GM23338 (cell line): ENCODE data around the gene APOL2. TPM values are rescaled to one million over a fixed set of nuclear protein-coding genes. Genes with fewer than 3 reads are reported as not detected.

Experiments
- ATAC-seq: fragments of 200-7000 bp; cut with Tn5 transposase; 3 replicates; pipeline ENCODE4 v1.9.1; 2020
- DNase-seq: peaks from one replicate; pipeline ENCODE4 v3.0.0-alpha.2; 2015; ENCODE audit warnings: low spot score
- H2AFZ ChIP-seq: fragments of 200-600 bp; sonication (generic); 2 replicates; pipeline ENCODE4 v1.8.0; 2016; ENCODE audit warnings: antibody characterized with exemption, mild to moderate bottlenecking, moderate library complexity
- H3F3A ChIP-seq: fragments of 200-600 bp; sonication (generic); replicated peaks from 2 replicates; pipeline ENCODE4 v1.8.0; 2017; ENCODE audit warnings: antibody characterized with exemption, mixed run types, low read depth
- H3K27ac ChIP-seq: fragments of 200-600 bp; sonication (generic); 2 replicates; pipeline ENCODE4 v1.6.1; 2016; ENCODE audit warnings: low read depth
- H3K27me3 ChIP-seq: fragments of 200-600 bp; sonication (generic); 2 replicates; pipeline ENCODE4 v1.8.0; 2016; ENCODE audit warnings: mild to moderate bottlenecking, mixed run types, moderate library complexity; ENCODE audit not compliant: insufficient read depth
- H3K36me3 ChIP-seq: fragments of 200-600 bp; sonication (generic); 2 replicates; pipeline ENCODE4 v1.8.0; 2016; ENCODE audit warnings: mild to moderate bottlenecking; ENCODE audit not compliant: insufficient read depth
- H3K4me1 ChIP-seq: fragments of 200-600 bp; sonication (generic); 2 replicates; pipeline ENCODE4 v1.8.0; 2016; ENCODE audit warnings: mild to moderate bottlenecking, moderate library complexity; ENCODE audit not compliant: insufficient read depth
- H3K4me2 ChIP-seq: fragments of 200-600 bp; sonication (generic); 2 replicates; pipeline ENCODE4 v1.7.1; 2017; ENCODE audit warnings: mixed run types
- H3K4me3 ChIP-seq: fragments of 200-600 bp; sonication (generic); 2 replicates; pipeline ENCODE4 v1.6.1; 2016; ENCODE audit warnings: mixed run types
- H3K79me2 ChIP-seq: fragments of 200-600 bp; sonication (generic); replicated peaks from 2 replicates; pipeline ENCODE4 v1.8.0; 2017; ENCODE audit warnings: mild to moderate bottlenecking; ENCODE audit not compliant: insufficient read depth
- H3K9me2 ChIP-seq: fragments of 200-600 bp; sonication (generic); 2 replicates; pipeline ENCODE4 v1.8.0; 2017; ENCODE audit not compliant: insufficient read depth
- H4K20me1 ChIP-seq: fragments of 200-600 bp; sonication (generic); replicated peaks from 2 replicates; pipeline ENCODE4 v1.8.0; 2017; ENCODE audit warnings: mild to moderate bottlenecking; ENCODE audit not compliant: insufficient read depth
- H3K27ac Mint-ChIP-seq: 2 replicates; pipeline ENCODE4 v1.8.0; 2020; ENCODE audit warnings: inconsistent platforms, mild to moderate bottlenecking, moderate library complexity, mixed read lengths
- H3K27me3 Mint-ChIP-seq: 3 replicates; pipeline ENCODE4 v1.8.0; 2022; ENCODE audit warnings: low read depth, mild to moderate bottlenecking, moderate library complexity, mixed read lengths, inconsistent platforms; ENCODE audit not compliant: insufficient read depth, poor library complexity
- H3K36me3 Mint-ChIP-seq: 3 replicates; pipeline ENCODE4 v1.8.0; 2021; ENCODE audit warnings: low read depth, mild to moderate bottlenecking, inconsistent platforms, moderate library complexity, mixed read lengths
- H3K4me1 Mint-ChIP-seq: 3 replicates; pipeline ENCODE4 v1.8.0; 2020; ENCODE audit warnings: mild to moderate bottlenecking, inconsistent platforms, mixed read lengths
- H3K4me3 Mint-ChIP-seq: 3 replicates; pipeline ENCODE4 v1.8.0; 2021; ENCODE audit warnings: moderate library complexity, mild to moderate bottlenecking, inconsistent platforms, mixed read lengths
- H3K9me3 Mint-ChIP-seq: 3 replicates; pipeline ENCODE4 v1.8.0; 2020; ENCODE audit warnings: moderate library complexity, mild to moderate bottlenecking, inconsistent platforms, mixed read lengths
- EZH2phosphoT487 ChIP-seq: fragments of 200-600 bp; sonication (generic); IDR thresholded peaks from one replicate; pipeline ENCODE4 v1.8.1; 2018; ENCODE audit warnings: antibody characterized with exemption; ENCODE audit not compliant: unreplicated experiment
- POLR2AphosphoS5 ChIP-seq: IDR thresholded peaks from 2 replicates; pipeline ENCODE4 v1.6.1; 2016; ENCODE audit warnings: antibody characterized with exemption, low read depth
- STAT1 ChIP-seq: IDR thresholded peaks from one replicate; pipeline ENCODE4 v1.6.1; 2016; ENCODE audit warnings: antibody characterized with exemption; ENCODE audit not compliant: unreplicated experiment
- ZNF114 ChIP-seq: fragments of 250-450 bp; sonication (Bioruptor Pico); IDR thresholded peaks from 2 replicates; pipeline ENCODE4 v1.5.0; 2020; ENCODE audit warnings: mild to moderate bottlenecking, moderate library complexity
- polyA plus RNA-seq: library from polyadenylated mRNA; unstranded; fragments of >200 nt; fragmentation: Nextera tagmentation; extraction: Ambion mirVana; gene quantifications from 2 replicates; pipeline ENCODE4 v1.2.1, GENCODE V29; 2016
- total RNA-seq: library from RNA; depleted of rRNA; stranded (reverse); fragments of >200 nt; shearing (Covaris generic); gene quantifications from 2 replicates; pipeline ENCODE4 v1.2.3, GENCODE V29; 2014
- TF ChIP-seq, protein P1 (sequence below), 2 experiments: fragments of 200-600 bp in 1 of 2; sonication (generic) in 1 of 2; conservative IDR thresholded peaks; 2 replicates each; pipeline versions ENCODE4 v1.5.1 to v1.6.1; 2016 to 2017; ENCODE audit warnings: antibody characterized with exemption in 2 of 2, low read depth in 2 of 2, mild to moderate bottlenecking in 2 of 2, moderate library complexity in 1 of 2
- TF ChIP-seq, protein P2 (sequence below): IDR thresholded peaks from 2 replicates; pipeline ENCODE4 v1.6.1; 2016; ENCODE audit warnings: antibody characterized with exemption
- TF ChIP-seq, protein P3 (sequence below): IDR thresholded peaks from one replicate; pipeline ENCODE4 v1.6.1; 2018; ENCODE audit warnings: antibody characterized with exemption; ENCODE audit not compliant: unreplicated experiment

Gene APOL2
- total and polyA plus RNA-seq, 2 experiments from 2014 or later = 5.5 to 10.4 TPM

DNA sequence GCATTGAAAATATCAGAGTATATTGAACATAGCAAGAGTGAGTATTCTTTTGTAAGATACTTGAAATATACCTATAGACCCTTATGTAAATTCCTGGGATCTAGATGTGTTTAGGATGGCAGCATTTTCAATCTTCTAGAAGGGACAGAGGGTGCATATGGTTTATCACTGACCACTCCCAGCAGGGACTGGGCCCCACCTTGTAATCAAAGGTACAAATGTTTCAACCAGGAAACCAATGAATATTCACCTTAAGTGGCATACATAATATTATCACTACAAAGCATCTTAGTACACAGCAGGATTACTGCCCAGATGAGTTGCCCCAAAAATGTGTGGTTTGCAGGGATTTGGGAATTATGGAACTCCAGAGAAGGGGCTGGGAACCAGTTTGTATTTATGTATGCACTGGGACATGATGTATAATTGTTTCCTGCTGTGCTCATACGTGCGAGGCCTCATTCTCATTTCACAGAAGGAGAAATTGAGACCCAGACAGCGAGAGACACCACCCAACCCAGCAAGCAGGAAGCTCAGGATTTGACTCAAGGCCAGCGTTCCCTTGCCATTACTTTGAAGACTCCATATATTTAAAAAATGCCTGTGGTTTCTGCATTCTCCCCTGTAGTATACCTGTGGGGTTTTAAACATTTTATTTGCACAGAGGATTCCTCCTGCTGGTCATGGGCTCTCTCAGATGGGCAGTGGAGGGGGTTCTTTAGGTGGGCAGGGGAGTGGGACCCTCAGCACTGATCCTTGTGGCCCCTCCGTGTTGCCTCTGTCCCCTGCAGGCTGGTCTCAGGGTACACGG lies 42.9 kb downstream of the APOL2 start (continued):
- TF ChIP-seq, protein P1, sequence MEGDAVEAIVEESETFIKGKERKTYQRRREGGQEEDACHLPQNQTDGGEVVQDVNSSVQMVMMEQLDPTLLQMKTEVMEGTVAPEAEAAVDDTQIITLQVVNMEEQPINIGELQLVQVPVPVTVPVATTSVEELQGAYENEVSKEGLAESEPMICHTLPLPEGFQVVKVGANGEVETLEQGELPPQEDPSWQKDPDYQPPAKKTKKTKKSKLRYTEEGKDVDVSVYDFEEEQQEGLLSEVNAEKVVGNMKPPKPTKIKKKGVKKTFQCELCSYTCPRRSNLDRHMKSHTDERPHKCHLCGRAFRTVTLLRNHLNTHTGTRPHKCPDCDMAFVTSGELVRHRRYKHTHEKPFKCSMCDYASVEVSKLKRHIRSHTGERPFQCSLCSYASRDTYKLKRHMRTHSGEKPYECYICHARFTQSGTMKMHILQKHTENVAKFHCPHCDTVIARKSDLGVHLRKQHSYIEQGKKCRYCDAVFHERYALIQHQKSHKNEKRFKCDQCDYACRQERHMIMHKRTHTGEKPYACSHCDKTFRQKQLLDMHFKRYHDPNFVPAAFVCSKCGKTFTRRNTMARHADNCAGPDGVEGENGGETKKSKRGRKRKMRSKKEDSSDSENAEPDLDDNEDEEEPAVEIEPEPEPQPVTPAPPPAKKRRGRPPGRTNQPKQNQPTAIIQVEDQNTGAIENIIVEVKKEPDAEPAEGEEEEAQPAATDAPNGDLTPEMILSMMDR (conservative IDR thresholded peaks at IDR 0.05; ENCODE audit: low read depth in 2 of 2) = no peak
- TF ChIP-seq EZH2phosphoT487 (no peak), POLR2AphosphoS5 (no peak), STAT1 (no peak)

DNA sequence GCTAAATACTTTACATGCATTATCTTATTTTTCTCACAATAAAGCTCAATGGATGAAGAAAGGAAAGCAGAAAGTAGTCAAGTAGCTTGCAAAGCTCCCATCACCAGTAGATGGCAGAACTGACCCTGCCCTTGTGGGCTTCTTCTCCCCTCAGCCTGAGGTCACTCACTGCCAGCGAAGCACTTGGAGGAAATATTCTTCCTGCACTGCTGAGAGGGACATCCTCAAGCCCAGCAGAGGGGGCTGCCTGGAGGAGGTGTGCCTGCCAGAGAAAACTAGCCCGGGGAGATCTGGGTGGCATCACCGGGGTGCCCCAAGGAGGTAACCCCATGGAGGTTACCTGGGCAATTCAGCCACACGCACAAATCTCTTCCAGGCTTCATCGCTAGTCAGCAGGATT lies 44.4 kb downstream of the APOL2 start:
- no peaks in the 10 kb centered on the region for H4K20me1 ChIP-seq
- H3K27ac ChIP-seq = 0 out of 2 replicates have a peak overlapping the region, but pooled peaks have one; percentile 36
- TF ChIP-seq, protein P2, sequence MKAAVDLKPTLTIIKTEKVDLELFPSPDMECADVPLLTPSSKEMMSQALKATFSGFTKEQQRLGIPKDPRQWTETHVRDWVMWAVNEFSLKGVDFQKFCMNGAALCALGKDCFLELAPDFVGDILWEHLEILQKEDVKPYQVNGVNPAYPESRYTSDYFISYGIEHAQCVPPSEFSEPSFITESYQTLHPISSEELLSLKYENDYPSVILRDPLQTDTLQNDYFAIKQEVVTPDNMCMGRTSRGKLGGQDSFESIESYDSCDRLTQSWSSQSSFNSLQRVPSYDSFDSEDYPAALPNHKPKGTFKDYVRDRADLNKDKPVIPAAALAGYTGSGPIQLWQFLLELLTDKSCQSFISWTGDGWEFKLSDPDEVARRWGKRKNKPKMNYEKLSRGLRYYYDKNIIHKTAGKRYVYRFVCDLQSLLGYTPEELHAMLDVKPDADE = no peak
- TF ChIP-seq ZNF114 (CRISPR knock-in tag) = no peak
- TF ChIP-seq, protein P3, sequence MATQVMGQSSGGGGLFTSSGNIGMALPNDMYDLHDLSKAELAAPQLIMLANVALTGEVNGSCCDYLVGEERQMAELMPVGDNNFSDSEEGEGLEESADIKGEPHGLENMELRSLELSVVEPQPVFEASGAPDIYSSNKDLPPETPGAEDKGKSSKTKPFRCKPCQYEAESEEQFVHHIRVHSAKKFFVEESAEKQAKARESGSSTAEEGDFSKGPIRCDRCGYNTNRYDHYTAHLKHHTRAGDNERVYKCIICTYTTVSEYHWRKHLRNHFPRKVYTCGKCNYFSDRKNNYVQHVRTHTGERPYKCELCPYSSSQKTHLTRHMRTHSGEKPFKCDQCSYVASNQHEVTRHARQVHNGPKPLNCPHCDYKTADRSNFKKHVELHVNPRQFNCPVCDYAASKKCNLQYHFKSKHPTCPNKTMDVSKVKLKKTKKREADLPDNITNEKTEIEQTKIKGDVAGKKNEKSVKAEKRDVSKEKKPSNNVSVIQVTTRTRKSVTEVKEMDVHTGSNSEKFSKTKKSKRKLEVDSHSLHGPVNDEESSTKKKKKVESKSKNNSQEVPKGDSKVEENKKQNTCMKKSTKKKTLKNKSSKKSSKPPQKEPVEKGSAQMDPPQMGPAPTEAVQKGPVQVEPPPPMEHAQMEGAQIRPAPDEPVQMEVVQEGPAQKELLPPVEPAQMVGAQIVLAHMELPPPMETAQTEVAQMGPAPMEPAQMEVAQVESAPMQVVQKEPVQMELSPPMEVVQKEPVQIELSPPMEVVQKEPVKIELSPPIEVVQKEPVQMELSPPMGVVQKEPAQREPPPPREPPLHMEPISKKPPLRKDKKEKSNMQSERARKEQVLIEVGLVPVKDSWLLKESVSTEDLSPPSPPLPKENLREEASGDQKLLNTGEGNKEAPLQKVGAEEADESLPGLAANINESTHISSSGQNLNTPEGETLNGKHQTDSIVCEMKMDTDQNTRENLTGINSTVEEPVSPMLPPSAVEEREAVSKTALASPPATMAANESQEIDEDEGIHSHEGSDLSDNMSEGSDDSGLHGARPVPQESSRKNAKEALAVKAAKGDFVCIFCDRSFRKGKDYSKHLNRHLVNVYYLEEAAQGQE = no peak
- TF ChIP-seq, protein P1 (conservative IDR thresholded peaks at IDR 0.05; ENCODE audit: low read depth in 2 of 2) = peak; percentile 73 to 81
- Mint-ChIP-seq H3K4me3 (no peak overlapping the region), H3K9me3 (peaks cover 11% of the 10 kb centered on the region), H3K4me1 (peaks cover 62% of the 10 kb centered on the region), H3K36me3 (peaks cover 10% of the 10 kb centered on the region), H3K27ac (no peak overlapping the region), H3K27me3 (peaks cover 18% of the 10 kb centered on the region)
- DNase-seq (peak; percentile 82), ATAC-seq (peak; percentile 90)
- no peak overlapping the region for H3K4me2 ChIP-seq
- no peaks in the 10 kb centered on the region for H3K9me2 ChIP-seq
- H2AFZ ChIP-seq = no peak overlapping the region
- peaks cover 17% of the 10 kb centered on the region for H3K4me1 ChIP-seq
- H3K79me2 ChIP-seq = no peaks in the 10 kb centered on the region
- H3K36me3 ChIP-seq = no peaks in the 10 kb centered on the region; the same call in 1 of the 2 replicates
- H3F3A ChIP-seq = no peaks in the 10 kb centered on the region
- no peak overlapping the region for H3K4me3 ChIP-seq
- no peaks in the 10 kb centered on the region for H3K27me3 ChIP-seq
